Osteoblast (primary cell): ENCODE results near the gene TMEM176A. TPM values are rescaled to one million over a fixed set of nuclear protein-coding genes. Genes with fewer than 3 reads are reported as not detected.

Experiments
- DNase-seq: peaks from one replicate; pipeline ENCODE4 v3.0.0; 2011; ENCODE audit warnings: low spot score, mixed read lengths; ENCODE audit not compliant: insufficient read length; ENCODE audit errors: missing footprints
- H2AFZ ChIP-seq: 2 replicates; pipeline ENCODE4 v1.6.0; 2011; ENCODE audit warnings: mild to moderate bottlenecking, low read length
- H3K27ac ChIP-seq: 2 replicates; pipeline ENCODE4 v1.5.1; 2011; ENCODE audit warnings: mild to moderate bottlenecking, low read depth, low read length, moderate library complexity
- H3K27me3 ChIP-seq: 2 replicates; pipeline ENCODE4 v1.6.0; 2012; ENCODE audit warnings: mild to moderate bottlenecking, control low read depth, inconsistent platforms, low read length, moderate library complexity; ENCODE audit not compliant: insufficient read depth
- H3K36me3 ChIP-seq: 2 replicates; pipeline ENCODE4 v1.5.1; 2011; ENCODE audit warnings: mild to moderate bottlenecking, low read length, control low read depth, moderate library complexity; ENCODE audit not compliant: insufficient read depth
- H3K4me1 ChIP-seq: 2 replicates; pipeline ENCODE4 v1.5.1; 2011; ENCODE audit warnings: mild to moderate bottlenecking, low read length, control low read depth, moderate library complexity; ENCODE audit not compliant: insufficient read depth
- H3K4me2 ChIP-seq: 2 replicates; pipeline ENCODE4 v1.6.0; 2011; ENCODE audit warnings: mild to moderate bottlenecking, low read length; ENCODE audit not compliant: insufficient read depth
- H3K4me3 ChIP-seq: fragments of 200-600 bp; sonication (generic); 3 replicates; pipeline ENCODE4 v1.5.1; 2012; ENCODE audit warnings: mild to moderate bottlenecking, low read length, inconsistent platforms; ENCODE audit not compliant: insufficient read depth
- H3K79me2 ChIP-seq: 2 replicates; pipeline ENCODE4 v1.6.0; 2012; ENCODE audit warnings: mild to moderate bottlenecking, low read length, control low read depth, inconsistent platforms; ENCODE audit not compliant: insufficient read depth
- H3K9me3 ChIP-seq: 2 replicates; pipeline ENCODE4 v1.5.1; 2011; ENCODE audit warnings: low read depth, low read length, control low read depth
- H4K20me1 ChIP-seq: 2 replicates; pipeline ENCODE4 v1.6.0; 2012; ENCODE audit warnings: mild to moderate bottlenecking, low read length, control low read depth; ENCODE audit not compliant: insufficient read depth
- total RNA-seq: library from RNA; depleted of rRNA; stranded (reverse); fragments of >200 nt; gene quantifications from 2 replicates; pipeline ENCODE4 v1.2.3, GENCODE V29; 2012
- TF ChIP-seq, protein P1 (sequence below): IDR thresholded peaks from 2 replicates; pipeline ENCODE4 v1.5.1; 2011; ENCODE audit warnings: mild to moderate bottlenecking, low read depth, low read length, moderate library complexity; ENCODE audit errors: extremely low read depth

Gene TMEM176A
- total RNA-seq, 1 donor, result not detected

- H3K27ac ChIP-seq, result no peak overlapping the region
- H3K79me2 ChIP-seq, result no peaks in the 10 kb centered on the region
- peak; percentile 42 for DNase-seq
- no peaks in the 10 kb centered on the region for H3K4me1 ChIP-seq
- TF ChIP-seq, protein P1, sequence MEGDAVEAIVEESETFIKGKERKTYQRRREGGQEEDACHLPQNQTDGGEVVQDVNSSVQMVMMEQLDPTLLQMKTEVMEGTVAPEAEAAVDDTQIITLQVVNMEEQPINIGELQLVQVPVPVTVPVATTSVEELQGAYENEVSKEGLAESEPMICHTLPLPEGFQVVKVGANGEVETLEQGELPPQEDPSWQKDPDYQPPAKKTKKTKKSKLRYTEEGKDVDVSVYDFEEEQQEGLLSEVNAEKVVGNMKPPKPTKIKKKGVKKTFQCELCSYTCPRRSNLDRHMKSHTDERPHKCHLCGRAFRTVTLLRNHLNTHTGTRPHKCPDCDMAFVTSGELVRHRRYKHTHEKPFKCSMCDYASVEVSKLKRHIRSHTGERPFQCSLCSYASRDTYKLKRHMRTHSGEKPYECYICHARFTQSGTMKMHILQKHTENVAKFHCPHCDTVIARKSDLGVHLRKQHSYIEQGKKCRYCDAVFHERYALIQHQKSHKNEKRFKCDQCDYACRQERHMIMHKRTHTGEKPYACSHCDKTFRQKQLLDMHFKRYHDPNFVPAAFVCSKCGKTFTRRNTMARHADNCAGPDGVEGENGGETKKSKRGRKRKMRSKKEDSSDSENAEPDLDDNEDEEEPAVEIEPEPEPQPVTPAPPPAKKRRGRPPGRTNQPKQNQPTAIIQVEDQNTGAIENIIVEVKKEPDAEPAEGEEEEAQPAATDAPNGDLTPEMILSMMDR, result no peak
- H3K9me3 ChIP-seq, result no peaks in the 10 kb centered on the region
- no peaks in the 10 kb centered on the region for H3K36me3 ChIP-seq
- no peaks in the 10 kb centered on the region for H4K20me1 ChIP-seq
- H3K4me3 ChIP-seq, result no peak overlapping the region
- no peak overlapping the region for H2AFZ ChIP-seq
- no peak overlapping the region for H3K4me2 ChIP-seq
- no peaks in the 10 kb centered on the region for H3K27me3 ChIP-seq
These were observed 25.7 kb downstream of the TMEM176A start for GRCh38 chr7:150826061-150826849.

- no peak for DNase-seq
- Histone ChIP-seq H3K79me2 (no peaks in the 10 kb centered on the region), H3K9me3 (no peaks in the 10 kb centered on the region), H4K20me1 (no peaks in the 10 kb centered on the region), H3K4me2 (no peak overlapping the region), H3K4me3 (no peak overlapping the region), H3K27me3 (no peaks in the 10 kb centered on the region), H3K27ac (no peak overlapping the region), H2AFZ (no peak overlapping the region), H3K36me3 (no peaks in the 10 kb centered on the region), H3K4me1 (no peaks in the 10 kb centered on the region)
- TF ChIP-seq, protein P1, result no peak
These were observed 27.8 kb downstream of the TMEM176A start for GRCh38 chr7:150828384-150828783.

GRCh38 chr7:150829426-150829825, 28.9 kb downstream of the TMEM176A start:
- Histone ChIP-seq H3K4me3 (no peak overlapping the region), H2AFZ (no peak overlapping the region), H3K4me1 (no peaks in the 10 kb centered on the region), H3K36me3 (no peaks in the 10 kb centered on the region), H4K20me1 (no peaks in the 10 kb centered on the region), H3K9me3 (no peaks in the 10 kb centered on the region), H3K79me2 (no peaks in the 10 kb centered on the region), H3K27ac (no peak overlapping the region), H3K4me2 (no peak overlapping the region), H3K27me3 (no peaks in the 10 kb centered on the region)
- TF ChIP-seq, protein P1, result no peak
- no peak for DNase-seq

DNA sequence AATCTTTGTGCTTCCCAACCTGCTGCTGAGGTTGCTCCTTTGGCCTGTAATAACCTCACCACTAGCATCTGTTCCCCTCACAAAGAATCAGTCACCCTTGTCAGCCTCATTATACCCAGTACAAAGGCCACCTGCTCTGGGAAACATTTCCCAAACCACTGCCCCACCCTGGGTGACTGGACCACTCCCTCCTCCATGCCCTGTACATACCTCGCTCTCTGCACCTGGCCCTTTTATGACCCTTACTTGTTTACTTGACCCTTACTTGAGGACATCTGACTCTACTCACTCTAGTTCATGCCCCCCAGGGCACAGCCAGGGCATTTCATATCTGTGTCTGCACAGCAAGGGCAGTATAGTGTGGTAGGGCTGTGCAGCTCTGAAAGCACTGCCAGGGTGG, 30.4 kb downstream of the TMEM176A start:
- no peaks in the 10 kb centered on the region for H3K36me3 ChIP-seq
- H3K27me3 ChIP-seq, result no peaks in the 10 kb centered on the region
- H2AFZ ChIP-seq, result no peak overlapping the region
- no peak overlapping the region for H3K4me2 ChIP-seq
- H4K20me1 ChIP-seq, result no peaks in the 10 kb centered on the region
- no peak overlapping the region for H3K4me3 ChIP-seq
- DNase-seq, result peak; percentile 22
- TF ChIP-seq, protein P1, result no peak
- no peak overlapping the region for H3K27ac ChIP-seq
- H3K79me2 ChIP-seq, result no peaks in the 10 kb centered on the region
- no peaks in the 10 kb centered on the region for H3K9me3 ChIP-seq
- H3K4me1 ChIP-seq, result no peaks in the 10 kb centered on the region
